GM12878 (cell line): ENCODE measurements around the gene ARID1A. TPM values are rescaled to one million over a fixed set of nuclear protein-coding genes. Genes with fewer than 3 reads are reported as not detected.

ENCODE experiments used
- ATAC-seq: fragments of 200-7000 bp; cut with Tn5 transposase; 3 replicates; pipeline ENCODE4 v1.9.1; 2020; ENCODE audit warnings: mild to moderate bottlenecking, moderate library complexity
- BruUV-seq: library from RNA; stranded (reverse); fragments of 400-500 nt; replicated peaks from 2 replicates; lab custom pipeline; 2021; lab: Mats Ljungman, UMichigan
- CTCF ChIA-PET: fragments of 300-600 bp; sonication (Branson Sonifier 250); formaldehyde crosslinking; extraction: SDS; loops from one replicate; lab custom pipeline; 2021; ENCODE audit warnings: inconsistent platforms; lab: Yijun Ruan, JAX
- POLR2A ChIA-PET: fragments of 350-600 bp; formaldehyde crosslinking; extraction: SDS; loops from one replicate; lab custom pipeline; 2021; ENCODE audit warnings: inconsistent platforms; lab: Charles Lee
- RAD21 ChIA-PET: fragments of 300-600 bp; sonication (Branson Sonifier 250); formaldehyde crosslinking; loops from one replicate; lab custom pipeline; 2023; ENCODE audit warnings: antibody characterized with exemption; ENCODE audit not compliant: unreplicated experiment; lab: Charles Lee
- SMC1A ChIA-PET: fragments of 300-600 bp; sonication (Branson Sonifier 250); formaldehyde crosslinking; loops from one replicate; lab custom pipeline; 2023; ENCODE audit not compliant: unreplicated experiment, uncharacterized antibody; lab: Charles Lee
- DNase-seq: peaks from one replicate; pipeline ENCODE4 v3.0.0-alpha.2; 2011; ENCODE audit warnings: low read depth, low spot score
- FAIRE-seq: peaks from 3 replicates; lab custom pipeline; 2011; peaks lifted over from hg19 to GRCh38; lab: Jason Lieb, UNC
- H2AFZ ChIP-seq: 2 replicates; pipeline ENCODE4 v1.6.0; 2011; ENCODE audit warnings: low read depth, low read length, control low read depth; ENCODE audit not compliant: control insufficient read depth
- H3K27ac ChIP-seq: 2 replicates; pipeline ENCODE4 v1.5.1; 2011; ENCODE audit warnings: control low read depth; ENCODE audit not compliant: control insufficient read depth, insufficient read depth
- H3K27me3 ChIP-seq, 2 experiments: replicated peaks in 1 of 2; 2 replicates each; pipeline versions ENCODE4 v1.6.0 to v1.6.1; 2011; ENCODE audit warnings: low read length in 1 of 2; ENCODE audit not compliant: control insufficient read depth in 2 of 2, insufficient read depth in 2 of 2
- H3K36me3 ChIP-seq, 2 experiments: 2 replicates each; pipeline ENCODE4 v1.5.1; 2011; ENCODE audit warnings: low read length in 1 of 2; ENCODE audit not compliant: control insufficient read depth in 2 of 2, insufficient read depth in 2 of 2
- H3K4me1 ChIP-seq: 2 replicates; pipeline ENCODE4 v1.6.1; 2011; ENCODE audit warnings: mild to moderate bottlenecking, low read length, moderate library complexity, mixed read lengths; ENCODE audit not compliant: control insufficient read depth, insufficient read depth
- H3K4me2 ChIP-seq: 2 replicates; pipeline ENCODE4 v1.6.0; 2011; ENCODE audit warnings: control low read depth; ENCODE audit not compliant: control insufficient read depth, insufficient read depth
- H3K4me3 ChIP-seq: fragments of 200-600 bp; sonication (generic); 2 replicates; pipeline ENCODE4 v1.5.1; 2016
- H3K79me2 ChIP-seq: 2 replicates; pipeline ENCODE4 v1.6.0; 2011; ENCODE audit warnings: low read length; ENCODE audit not compliant: control insufficient read depth, insufficient read depth
- H3K9ac ChIP-seq: 2 replicates; pipeline ENCODE4 v1.8.0; 2011; ENCODE audit warnings: low read length, control low read depth, mixed read lengths; ENCODE audit not compliant: control insufficient read depth, insufficient read depth
- H3K9me3 ChIP-seq: replicated peaks from 3 replicates; pipeline ENCODE4 v1.5.1; 2011; ENCODE audit warnings: mild to moderate bottlenecking, low read length; ENCODE audit not compliant: control insufficient read depth, insufficient read depth
- H4K20me1 ChIP-seq: 2 replicates; pipeline ENCODE4 v1.6.0; 2011; ENCODE audit not compliant: control insufficient read depth, insufficient read depth
- ATF7 ChIP-seq: fragments of 450-650 bp; IDR thresholded peaks from 2 replicates; pipeline ENCODE4 v1.6.1; 2016; ENCODE audit warnings: low read depth, mild to moderate bottlenecking
- BACH1 ChIP-seq: fragments of 450-650 bp; IDR thresholded peaks from 2 replicates; pipeline ENCODE4 v1.6.1; 2017; ENCODE audit warnings: mild to moderate bottlenecking, borderline replicate concordance
- CBX5 ChIP-seq: sonication (generic); IDR thresholded peaks from 2 replicates; pipeline ENCODE4 v1.6.1; 2016; ENCODE audit warnings: low read depth, moderate library complexity, mild to moderate bottlenecking, inconsistent platforms
- EGR1 ChIP-seq, 2 experiments: IDR thresholded peaks; 1 replicate in 1 of 2; 2 replicates in 1 of 2; pipeline ENCODE4 v1.6.1; 2011 to 2012; ENCODE audit warnings: low read depth in 2 of 2, low read length in 2 of 2, borderline replicate concordance in 1 of 2, mild to moderate bottlenecking in 1 of 2, moderate library complexity in 1 of 2
- FOS ChIP-seq: IDR thresholded peaks from 3 replicates; pipeline ENCODE4 v1.6.1; 2011; ENCODE audit warnings: borderline replicate concordance; ENCODE audit not compliant: insufficient read length; ENCODE audit errors: extremely low read depth
- MEF2B ChIP-seq: fragments of 450-650 bp; IDR thresholded peaks from 2 replicates; pipeline ENCODE4 v1.6.1; 2018; ENCODE audit warnings: mild to moderate bottlenecking, moderate library complexity; ENCODE audit not compliant: partially characterized antibody, poor library complexity, severe bottlenecking
- NBN ChIP-seq: fragments of 450-650 bp; IDR thresholded peaks from 2 replicates; pipeline ENCODE4 v1.6.1; 2016
- NFXL1 ChIP-seq: fragments of 450-650 bp; IDR thresholded peaks from 2 replicates; pipeline ENCODE4 v1.6.1; 2017; ENCODE audit warnings: antibody characterized with exemption, mild to moderate bottlenecking, borderline replicate concordance
- POLR2A ChIP-seq: IDR thresholded peaks from 2 replicates; pipeline ENCODE4 v1.6.1; 2011; ENCODE audit warnings: low read depth, mild to moderate bottlenecking, low read length
- RAD21 ChIP-seq: IDR thresholded peaks from 2 replicates; pipeline ENCODE4 v1.6.1; 2011; ENCODE audit warnings: mild to moderate bottlenecking, low read depth, low read length, moderate library complexity; ENCODE audit not compliant: insufficient read depth
- RBBP5 ChIP-seq: fragments of 200-600 bp; sonication (generic); conservative IDR thresholded peaks from 2 replicates; pipeline ENCODE4 v1.6.1; 2016
- SPI1 ChIP-seq: IDR thresholded peaks from 2 replicates; pipeline ENCODE4 v1.6.1; 2011; ENCODE audit warnings: low read depth, mild to moderate bottlenecking, low read length, moderate library complexity, borderline replicate concordance; ENCODE audit not compliant: insufficient read depth
- TCF3 ChIP-seq: IDR thresholded peaks from 2 replicates; pipeline ENCODE4 v1.6.1; 2012; ENCODE audit warnings: low read depth, mild to moderate bottlenecking, low read length, borderline replicate concordance; ENCODE audit not compliant: insufficient read depth
- ZNF24 ChIP-seq: fragments of 450-650 bp; IDR thresholded peaks from 2 replicates; pipeline ENCODE4 v1.6.1; 2017; ENCODE audit warnings: antibody characterized with exemption, mild to moderate bottlenecking
- WGBS: methylation state at CpG from one replicate; pipeline ENCODE4 v1.1.6; 2016; ENCODE audit warnings: low lambda C conversion rate; ENCODE audit not compliant: insufficient replicate concordance, insufficient coverage; ENCODE audit errors: missing lambda C conversion rate; 5-methylcytosine and 5-hydroxymethylcytosine counted together
- in situ Hi-C: fragments of 300-500 bp; cut with MboI; formaldehyde crosslinking; loops from 9 replicates; pipeline ENCODE4 v1.14.3; 2018; ENCODE audit warnings: mixed read lengths
- intact Hi-C: fragments of 100-400 bp; cut with micrococcal nuclease; formaldehyde crosslinking; loops from one replicate; pipeline ENCODE4 v1.14.2; 2022; ENCODE audit not compliant: unreplicated experiment
- polyA plus RNA-seq, 11 experiments: library from polyadenylated mRNA; depleted of rRNA in 4 of 11; unstranded in 6 of 11; stranded (reverse) in 5 of 11; fragments of >200 nt; fragmentation: Nextera tagmentation in 4 of 11; fragmentation: Illumina TruSeq in 1 of 11; extraction: Ambion mirVana in 4 of 11; extraction: Trizol in 1 of 11; gene quantifications; 1 replicate in 1 of 11; 2 replicates in 10 of 11; pipeline versions ENCODE4 v1.2.1 to v1.2.3, GENCODE V29; 2011 to 2016; ENCODE audit warnings: inconsistent platforms in 2 of 11, missing spikeins in 2 of 11, low read depth in 1 of 11
- total RNA-seq, 4 experiments: library from RNA; depleted of rRNA in 3 of 4; stranded (reverse); fragments of >200 nt in 3 of 4; fragmentation: Illumina TruSeq in 1 of 4; extraction: Trizol in 1 of 4; gene quantifications; 2 replicates each; pipeline versions ENCODE4 v1.2.1 to v1.2.3, GENCODE V29; 2013 to 2021
- TF ChIP-seq, protein P1 (sequence below): IDR thresholded peaks from 2 replicates; pipeline ENCODE4 v1.6.1; 2011; ENCODE audit warnings: low read depth, low read length, improper control_type of control experiment, borderline replicate concordance
- TF ChIP-seq, protein P2 (sequence below), 3 experiments: IDR thresholded peaks in 2 of 3; conservative IDR thresholded peaks in 1 of 3; 2 replicates each; pipeline ENCODE4 v1.5.1; 2011; ENCODE audit warnings: low read depth in 3 of 3, low read length in 3 of 3, mild to moderate bottlenecking in 3 of 3, control low read depth in 2 of 3, moderate library complexity in 2 of 3, inconsistent platforms in 1 of 3, mixed read lengths in 1 of 3; ENCODE audit not compliant: control insufficient read depth in 2 of 3, insufficient read depth in 1 of 3; ENCODE audit errors: extremely low read depth in 1 of 3

The ARID1A gene
- total and polyA plus RNA-seq, 10 of the 15 experiments (the other 5 are each of a cell fraction or from before 2014, with no cell fraction given): 10.0 to 98.0 (median 23.5) TPM

DNA sequence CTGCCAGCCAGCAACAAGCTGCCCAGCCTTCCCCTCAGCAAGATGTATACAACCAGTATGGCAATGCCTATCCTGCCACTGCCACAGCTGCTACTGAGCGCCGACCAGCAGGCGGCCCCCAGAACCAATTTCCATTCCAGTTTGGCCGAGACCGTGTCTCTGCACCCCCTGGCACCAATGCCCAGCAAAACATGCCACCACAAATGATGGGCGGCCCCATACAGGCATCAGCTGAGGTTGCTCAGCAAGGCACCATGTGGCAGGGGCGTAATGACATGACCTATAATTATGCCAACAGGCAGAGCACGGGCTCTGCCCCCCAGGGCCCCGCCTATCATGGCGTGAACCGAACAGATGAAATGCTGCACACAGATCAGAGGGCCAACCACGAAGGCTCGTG is 78.6 kb downstream of the ARID1A start:
- H4K20me1 ChIP-seq: no peaks in the 10 kb centered on the region; the same call in 1 of the 2 replicates
- CTCF ChIA-PET: no interaction called here
- FAIRE-seq (no peak), DNase-seq (no peak), ATAC-seq (no peak)
- RAD21 ChIA-PET: no interaction called here
- H3K4me2 ChIP-seq: no peak overlapping the region
- no TSS peak for BruUV-seq
- no peaks in the 10 kb centered on the region for H3K27me3 ChIP-seq
- no peak overlapping the region for H3K9ac ChIP-seq
- H2AFZ ChIP-seq: no peak overlapping the region
- H3K27ac ChIP-seq: no peak overlapping the region
- no peaks in the 10 kb centered on the region; the same call in 1 of the 2 replicates for H3K79me2 ChIP-seq
- WGBS: 97% methylated on average over 13 of the region's 13 CpGs
- POLR2A ChIA-PET: no interaction called here
- intact Hi-C loops (no loop called here), in situ Hi-C loops (no loop called here)
- H3K4me1 ChIP-seq: peaks cover 7% of the 10 kb centered on the region; the same call in 1 of the 2 replicates
- peaks cover 45 to 62% of the 10 kb centered on the region in 2 experiments for H3K36me3 ChIP-seq
- TF ChIP-seq, protein P1, sequence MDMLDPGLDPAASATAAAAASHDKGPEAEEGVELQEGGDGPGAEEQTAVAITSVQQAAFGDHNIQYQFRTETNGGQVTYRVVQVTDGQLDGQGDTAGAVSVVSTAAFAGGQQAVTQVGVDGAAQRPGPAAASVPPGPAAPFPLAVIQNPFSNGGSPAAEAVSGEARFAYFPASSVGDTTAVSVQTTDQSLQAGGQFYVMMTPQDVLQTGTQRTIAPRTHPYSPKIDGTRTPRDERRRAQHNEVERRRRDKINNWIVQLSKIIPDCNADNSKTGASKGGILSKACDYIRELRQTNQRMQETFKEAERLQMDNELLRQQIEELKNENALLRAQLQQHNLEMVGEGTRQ: no peak
- TF ChIP-seq POLR2A: peak; percentile 45
- no peak overlapping the region for H3K4me3 ChIP-seq
- H3K9me3 ChIP-seq: no peaks in the 10 kb centered on the region
- SMC1A ChIA-PET: no interaction called here

DNA sequence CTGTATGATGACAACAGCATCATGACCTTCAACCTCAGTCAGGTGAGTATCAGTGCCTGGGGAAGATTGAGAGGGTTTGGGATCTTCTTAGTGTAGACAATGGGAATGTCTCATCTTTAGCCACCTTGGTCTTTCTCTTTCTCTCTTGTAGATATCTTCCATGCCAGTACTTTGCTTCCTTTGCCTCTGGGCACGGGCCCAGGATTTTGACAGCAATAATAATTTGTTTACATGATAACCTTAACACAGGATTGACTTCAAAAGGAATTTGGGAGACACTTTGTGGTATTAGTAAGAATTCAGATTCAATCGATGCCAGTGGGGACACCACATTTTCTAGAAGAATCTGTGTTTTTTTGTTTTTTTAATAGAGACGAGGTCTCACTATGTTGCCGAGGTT is 79.9 kb downstream of the ARID1A start:
- H3K79me2 ChIP-seq: no peaks in the 10 kb centered on the region; the same call in 1 of the 2 replicates
- no peak overlapping the region for H3K9ac ChIP-seq
- no peaks in the 10 kb centered on the region for H3K9me3 ChIP-seq
- DNase-seq: no peak
- intact Hi-C loops: no loop called here
- TF ChIP-seq MEF2B: no peak
- TF ChIP-seq FOS: no peak
- no peak for TF ChIP-seq TCF3
- TF ChIP-seq NFXL1: no peak
- no peak for TF ChIP-seq EGR1 (IDR thresholded peaks at IDR 0.05; ENCODE audit: borderline replicate concordance in 1 of 2, low read depth in 2 of 2, low read length in 2 of 2)
- TF ChIP-seq RBBP5: no peak
- TF ChIP-seq, protein P2, sequence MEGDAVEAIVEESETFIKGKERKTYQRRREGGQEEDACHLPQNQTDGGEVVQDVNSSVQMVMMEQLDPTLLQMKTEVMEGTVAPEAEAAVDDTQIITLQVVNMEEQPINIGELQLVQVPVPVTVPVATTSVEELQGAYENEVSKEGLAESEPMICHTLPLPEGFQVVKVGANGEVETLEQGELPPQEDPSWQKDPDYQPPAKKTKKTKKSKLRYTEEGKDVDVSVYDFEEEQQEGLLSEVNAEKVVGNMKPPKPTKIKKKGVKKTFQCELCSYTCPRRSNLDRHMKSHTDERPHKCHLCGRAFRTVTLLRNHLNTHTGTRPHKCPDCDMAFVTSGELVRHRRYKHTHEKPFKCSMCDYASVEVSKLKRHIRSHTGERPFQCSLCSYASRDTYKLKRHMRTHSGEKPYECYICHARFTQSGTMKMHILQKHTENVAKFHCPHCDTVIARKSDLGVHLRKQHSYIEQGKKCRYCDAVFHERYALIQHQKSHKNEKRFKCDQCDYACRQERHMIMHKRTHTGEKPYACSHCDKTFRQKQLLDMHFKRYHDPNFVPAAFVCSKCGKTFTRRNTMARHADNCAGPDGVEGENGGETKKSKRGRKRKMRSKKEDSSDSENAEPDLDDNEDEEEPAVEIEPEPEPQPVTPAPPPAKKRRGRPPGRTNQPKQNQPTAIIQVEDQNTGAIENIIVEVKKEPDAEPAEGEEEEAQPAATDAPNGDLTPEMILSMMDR (IDR thresholded peaks at IDR 0.05 in 2 of 3, conservative IDR thresholded peaks at IDR 0.05 in 1 of 3; ENCODE audit: control insufficient read depth in 2 of 3, extremely low read depth in 1 of 3, insufficient read depth in 1 of 3, low read depth in 3 of 3, low read length in 3 of 3): no peak
- no peak for TF ChIP-seq ZNF24
- TF ChIP-seq CBX5: no peak
- no peak for TF ChIP-seq NBN
- no peak for TF ChIP-seq BACH1
- TF ChIP-seq RAD21: no peak
- TF ChIP-seq SPI1: no peak
- TF ChIP-seq ATF7: no peak
- TF ChIP-seq, all 136 proteins: peak for 0
- no peak overlapping the region for H3K4me2 ChIP-seq
- no peaks in the 10 kb centered on the region for H3K27me3 ChIP-seq
- H3K27ac ChIP-seq: no peak overlapping the region
- no TSS peak for BruUV-seq
- WGBS: 93% methylated on average over 4 of the region's 4 CpGs
- H3K4me1 ChIP-seq: peaks cover 7% of the 10 kb centered on the region; the same call in 1 of the 2 replicates
- ChIA-PET SMC1A (no interaction called here), POLR2A (no interaction called here), RAD21 (no interaction called here), CTCF (no interaction called here)
- in situ Hi-C loops: loop anchor here (5.0 kb wide), 1 partner anchor 52 kb away; the partner anchor contains the start of gene ZDHHC18
- H2AFZ ChIP-seq: no peak overlapping the region
- ATAC-seq (no peak), FAIRE-seq (no peak)
- peaks cover 53 to 63% of the 10 kb centered on the region in 2 experiments for H3K36me3 ChIP-seq
- no peaks in the 10 kb centered on the region; the same call in 1 of the 2 replicates for H4K20me1 ChIP-seq
- no peak overlapping the region for H3K4me3 ChIP-seq
